ENCODE results near the gene KIF3C. TPM values are rescaled to one million over a fixed set of nuclear protein-coding genes. Genes with fewer than 3 reads are reported as not detected.

The KIF3C gene
- total and polyA plus RNA-seq, 9 of the 15 experiments (the other 6 are each of a cell fraction or from before 2014, with no cell fraction given) = 0.69 to 6.7 (median 3.3) TPM

DNA sequence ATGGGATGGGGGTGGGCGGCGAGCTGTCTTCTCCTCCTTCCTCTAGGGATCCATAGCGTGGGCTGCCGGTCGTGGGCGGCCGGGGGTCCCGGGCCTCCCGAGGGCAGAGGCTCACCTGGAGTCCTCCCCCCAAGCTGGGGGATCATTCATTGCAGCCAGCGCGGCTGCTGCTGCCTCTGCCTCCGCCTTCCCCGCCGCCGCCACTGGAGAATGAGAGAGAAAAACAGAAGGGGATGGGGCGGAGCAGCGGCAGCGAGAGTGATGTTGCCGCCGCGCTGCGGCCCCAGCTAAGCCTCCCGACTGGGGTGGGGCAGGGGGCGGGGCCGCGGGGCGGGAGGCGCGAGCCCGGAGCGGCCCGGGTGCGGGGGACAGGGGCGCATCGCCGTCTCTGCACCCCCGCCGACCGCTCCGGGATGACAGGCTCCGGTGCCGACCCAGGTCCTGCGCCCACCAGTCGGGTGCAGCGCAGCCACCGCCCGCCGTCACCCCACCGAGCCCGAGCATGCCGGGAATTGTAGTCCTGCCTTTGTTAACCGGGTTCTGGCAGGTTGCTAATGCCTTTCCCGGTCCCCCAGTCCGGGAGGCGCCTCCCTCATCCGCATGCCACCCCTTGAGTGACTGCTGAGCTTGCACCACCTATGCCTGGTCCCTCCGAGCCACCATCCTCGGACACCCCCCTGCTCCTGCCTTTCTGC is at the start of gene KIF3C (continued):
- TF ChIP-seq, protein P1, sequence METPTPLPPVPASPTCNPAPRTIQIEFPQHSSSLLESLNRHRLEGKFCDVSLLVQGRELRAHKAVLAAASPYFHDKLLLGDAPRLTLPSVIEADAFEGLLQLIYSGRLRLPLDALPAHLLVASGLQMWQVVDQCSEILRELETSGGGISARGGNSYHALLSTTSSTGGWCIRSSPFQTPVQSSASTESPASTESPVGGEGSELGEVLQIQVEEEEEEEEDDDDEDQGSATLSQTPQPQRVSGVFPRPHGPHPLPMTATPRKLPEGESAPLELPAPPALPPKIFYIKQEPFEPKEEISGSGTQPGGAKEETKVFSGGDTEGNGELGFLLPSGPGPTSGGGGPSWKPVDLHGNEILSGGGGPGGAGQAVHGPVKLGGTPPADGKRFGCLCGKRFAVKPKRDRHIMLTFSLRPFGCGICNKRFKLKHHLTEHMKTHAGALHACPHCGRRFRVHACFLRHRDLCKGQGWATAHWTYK (CRISPR knock-in tag; IDR thresholded peaks at IDR 0.05) = peak; percentile 47; the same call in 1 of the 2 replicates
- TF ChIP-seq ZNF224 (CRISPR knock-in tag; IDR thresholded peaks at IDR 0.05) (no peak), ZNF583 (CRISPR knock-in tag; IDR thresholded peaks at IDR 0.05) (no peak), ZNF140 (CRISPR knock-in tag; IDR thresholded peaks at IDR 0.05) (no peak), ZNF282 (CRISPR knock-in tag; IDR thresholded peaks at IDR 0.05) (no peak), CXXC5 (CRISPR knock-in tag; IDR thresholded peaks at IDR 0.05) (peak; percentile 50), CHD4 (IDR thresholded peaks at IDR 0.05; ENCODE audit: insufficient read depth, insufficient replicate concordance, low read depth, low read length, poor library complexity, severe bottlenecking) (no peak), POLR2G (IDR thresholded peaks at IDR 0.05; ENCODE audit: low read depth, low read length) (peak; percentile 85), TBL1XR1 (IDR thresholded peaks at IDR 0.05; ENCODE audit: low read length in 2 of 2) (no peak), CBFA2T3 (IDR thresholded peaks at IDR 0.05) (no peak), JUND (IDR thresholded peaks at IDR 0.05; ENCODE audit: borderline replicate concordance, low read depth, low read length) (0 out of 2 replicates have a peak, but pooled peaks have one; percentile 9), JUND (tag; IDR thresholded peaks at IDR 0.05; ENCODE audit: borderline replicate concordance, low read depth, low read length) (no peak), RBBP5 (IDR thresholded peaks at IDR 0.05; ENCODE audit: borderline replicate concordance, insufficient read depth, low read length, poor library complexity, severe bottlenecking) (peak; percentile 68), KLF16 (IDR thresholded peaks at IDR 0.05) (no peak), KDM2B (CRISPR knock-in tag; IDR thresholded peaks at IDR 0.05) (no peak), SIX5 (IDR thresholded peaks at IDR 0.05; ENCODE audit: borderline replicate concordance in 1 of 2, insufficient read depth in 1 of 2, low read depth in 1 of 2, low read length in 2 of 2) (peak; percentile 59 to 63; a peak in 3 of 4 replicates), RBM17 (IDR thresholded peaks at IDR 0.05; ENCODE audit: borderline replicate concordance, low read depth, low read length) (no peak), ELF4 (CRISPR knock-in tag; IDR thresholded peaks at IDR 0.05) (no peak)
- TF ChIP-seq, protein P2, sequence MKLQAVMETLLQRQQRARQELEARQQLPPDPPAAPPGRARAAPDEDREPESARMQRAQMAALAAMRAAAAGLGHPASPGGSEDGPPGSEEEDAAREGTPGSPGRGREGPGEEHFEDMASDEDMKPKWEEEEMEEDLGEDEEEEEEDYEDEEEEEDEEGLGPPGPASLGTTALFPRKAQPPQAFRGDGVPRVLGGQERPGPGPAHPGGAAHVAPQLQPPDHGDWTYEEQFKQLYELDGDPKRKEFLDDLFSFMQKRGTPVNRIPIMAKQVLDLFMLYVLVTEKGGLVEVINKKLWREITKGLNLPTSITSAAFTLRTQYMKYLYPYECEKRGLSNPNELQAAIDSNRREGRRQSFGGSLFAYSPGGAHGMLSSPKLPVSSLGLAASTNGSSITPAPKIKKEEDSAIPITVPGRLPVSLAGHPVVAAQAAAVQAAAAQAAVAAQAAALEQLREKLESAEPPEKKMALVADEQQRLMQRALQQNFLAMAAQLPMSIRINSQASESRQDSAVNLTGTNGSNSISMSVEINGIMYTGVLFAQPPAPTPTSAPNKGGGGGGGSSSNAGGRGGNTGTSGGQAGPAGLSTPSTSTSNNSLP (IDR thresholded peaks at IDR 0.05; ENCODE audit: borderline replicate concordance, low read depth, low read length) = no peak
- TF ChIP-seq, protein P3, sequence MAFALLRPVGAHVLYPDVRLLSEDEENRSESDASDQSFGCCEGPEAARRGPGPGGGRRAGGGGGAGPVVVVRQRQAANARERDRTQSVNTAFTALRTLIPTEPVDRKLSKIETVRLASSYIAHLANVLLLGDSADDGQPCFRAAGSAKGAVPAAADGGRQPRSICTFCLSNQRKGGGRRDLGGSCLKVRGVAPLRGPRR (CRISPR knock-in tag; IDR thresholded peaks at IDR 0.05) = no peak
- TF ChIP-seq, protein P4, sequence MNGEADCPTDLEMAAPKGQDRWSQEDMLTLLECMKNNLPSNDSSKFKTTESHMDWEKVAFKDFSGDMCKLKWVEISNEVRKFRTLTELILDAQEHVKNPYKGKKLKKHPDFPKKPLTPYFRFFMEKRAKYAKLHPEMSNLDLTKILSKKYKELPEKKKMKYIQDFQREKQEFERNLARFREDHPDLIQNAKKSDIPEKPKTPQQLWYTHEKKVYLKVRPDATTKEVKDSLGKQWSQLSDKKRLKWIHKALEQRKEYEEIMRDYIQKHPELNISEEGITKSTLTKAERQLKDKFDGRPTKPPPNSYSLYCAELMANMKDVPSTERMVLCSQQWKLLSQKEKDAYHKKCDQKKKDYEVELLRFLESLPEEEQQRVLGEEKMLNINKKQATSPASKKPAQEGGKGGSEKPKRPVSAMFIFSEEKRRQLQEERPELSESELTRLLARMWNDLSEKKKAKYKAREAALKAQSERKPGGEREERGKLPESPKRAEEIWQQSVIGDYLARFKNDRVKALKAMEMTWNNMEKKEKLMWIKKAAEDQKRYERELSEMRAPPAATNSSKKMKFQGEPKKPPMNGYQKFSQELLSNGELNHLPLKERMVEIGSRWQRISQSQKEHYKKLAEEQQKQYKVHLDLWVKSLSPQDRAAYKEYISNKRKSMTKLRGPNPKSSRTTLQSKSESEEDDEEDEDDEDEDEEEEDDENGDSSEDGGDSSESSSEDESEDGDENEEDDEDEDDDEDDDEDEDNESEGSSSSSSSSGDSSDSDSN (IDR thresholded peaks at IDR 0.05; ENCODE audit: borderline replicate concordance in 1 of 2, low read depth in 2 of 2, low read length in 2 of 2) = no peak
